Measurements from ENCODE around the gene PROC. TPM values are rescaled to one million over a fixed set of nuclear protein-coding genes. Genes with fewer than 3 reads are reported as not detected.

The PROC gene
- total RNA-seq, 1 experiment from 2014 or later, result not detected

DNA sequence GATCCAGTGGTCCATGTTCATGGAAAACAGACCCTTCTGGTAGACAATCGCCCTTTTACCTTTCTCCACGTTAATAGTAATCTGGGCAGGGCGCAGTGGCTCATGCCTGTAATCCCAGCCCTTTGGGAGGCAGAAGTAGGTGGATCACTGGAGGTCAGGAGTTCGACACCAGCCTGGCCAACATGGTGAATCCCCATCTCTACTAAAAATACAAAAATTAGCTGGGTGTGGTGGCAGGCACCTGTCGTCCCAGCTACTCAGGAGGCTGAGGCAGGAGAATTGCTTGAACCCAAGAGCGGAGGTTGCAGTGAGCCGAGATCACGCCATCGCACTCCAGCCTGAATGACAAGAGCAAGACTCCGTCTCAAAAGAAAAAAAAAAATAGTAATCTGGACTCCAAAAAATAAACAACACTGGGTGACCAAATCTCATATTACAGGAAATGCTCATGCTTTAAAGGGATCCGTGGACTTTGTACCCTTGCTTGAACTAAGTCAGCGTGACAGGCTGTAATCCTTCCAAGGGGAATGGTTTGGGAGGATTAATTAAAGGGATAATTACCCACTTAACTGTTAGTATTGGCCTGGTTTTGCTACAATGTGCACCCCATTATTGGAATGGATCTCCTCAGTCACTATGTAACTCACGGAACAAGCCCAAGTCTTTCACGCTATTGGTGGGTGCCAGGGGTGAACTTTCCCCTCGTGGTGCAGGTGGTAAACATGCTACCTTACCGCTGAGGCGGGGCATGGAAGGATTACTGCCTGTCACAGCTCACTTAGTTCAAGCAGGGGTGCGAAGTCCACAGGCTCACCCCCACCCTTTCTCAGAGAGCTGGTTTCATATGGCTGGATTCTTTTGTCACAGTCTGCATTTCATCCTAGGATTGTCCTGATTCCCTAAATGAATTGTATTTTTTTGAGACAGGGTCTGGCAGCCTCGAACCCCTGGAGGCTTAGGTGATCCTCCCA is 36.7 kb downstream of the PROC start:
- intact Hi-C loops (cut with micrococcal nuclease), result no loop called here
- TF ChIP-seq CBX3 (IDR thresholded peaks at IDR 0.05; ENCODE audit: low read depth) (0 out of 2 replicates have a peak, but pooled peaks have one; percentile 30), SP1 (IDR thresholded peaks at IDR 0.05; ENCODE audit: low read depth) (no peak; the same call in 1 of the 2 replicates), ELF1 (IDR thresholded peaks at IDR 0.05; ENCODE audit: borderline replicate concordance, low read depth) (peak; percentile 25; the same call in 1 of the 2 replicates)
- TF ChIP-seq, protein P1, sequence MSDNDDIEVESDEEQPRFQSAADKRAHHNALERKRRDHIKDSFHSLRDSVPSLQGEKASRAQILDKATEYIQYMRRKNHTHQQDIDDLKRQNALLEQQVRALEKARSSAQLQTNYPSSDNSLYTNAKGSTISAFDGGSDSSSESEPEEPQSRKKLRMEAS (IDR thresholded peaks at IDR 0.05), result 0 out of 2 replicates have a peak, but pooled peaks have one; percentile 19
- H3K4me2 ChIP-seq (ENCODE audit: low read length), result peak overlapping the region; percentile 53

DNA sequence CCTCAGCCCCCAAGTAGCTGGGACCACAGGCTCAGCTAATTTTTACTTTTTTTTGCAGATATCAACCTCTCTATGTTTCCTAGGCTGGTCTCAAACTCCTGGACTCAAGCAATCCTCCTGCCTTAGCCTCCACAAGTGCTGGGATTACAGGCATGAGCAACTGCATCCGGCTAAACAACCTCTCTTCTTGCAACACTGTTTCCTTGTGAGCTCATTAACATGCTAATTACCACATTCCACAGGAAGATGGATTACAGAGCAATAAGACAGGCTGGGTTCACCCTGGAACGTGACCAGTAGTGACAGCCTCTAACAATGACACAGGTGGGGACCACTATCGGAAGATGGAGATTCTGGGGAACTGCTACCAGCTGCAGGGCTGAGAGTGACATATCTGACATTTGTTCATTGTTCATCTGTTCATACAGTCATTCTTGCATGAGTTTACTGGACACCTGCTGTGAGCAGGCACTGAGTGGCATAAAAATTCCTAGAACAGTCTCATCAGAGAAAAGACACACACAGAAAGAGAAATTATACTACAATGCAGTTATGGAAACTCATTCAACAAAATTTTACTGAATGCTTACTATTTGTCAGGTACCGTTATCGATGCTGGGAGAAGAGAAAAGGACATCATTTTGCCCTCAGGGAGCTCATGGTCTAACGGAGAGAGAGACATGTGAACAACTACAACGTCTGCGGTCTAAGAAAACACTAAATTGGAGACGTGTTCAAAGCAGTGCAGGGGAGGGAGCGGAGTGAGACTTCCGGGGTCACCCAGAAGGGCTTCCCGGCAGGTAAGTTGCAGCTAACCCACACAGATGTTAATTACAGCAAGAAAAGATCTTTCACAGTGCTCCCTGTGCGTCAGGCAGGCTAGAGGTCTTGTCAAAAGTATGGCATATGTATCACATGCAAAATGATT is 37.6 kb downstream of the PROC start:
- H3K36me3 ChIP-seq (ENCODE audit: control insufficient read depth in 1 of 2, insufficient read depth in 2 of 2, low read length in 2 of 2), result no peaks in the 10 kb centered on the region
- RAD21 ChIA-PET (ENCODE audit: low non-redundant PET in 1 of 2, low total read pairs in 2 of 2, uncharacterized antibody in 2 of 2, unreplicated experiment in 2 of 2), result no interaction called here
- no peak overlapping the region for H3K27ac ChIP-seq (ENCODE audit: low read depth, low read length)
- H3K9me3 ChIP-seq (ENCODE audit: control insufficient read depth in 1 of 2, insufficient read depth in 1 of 2, low read depth in 1 of 2, low read length in 2 of 2), result no peaks in the 10 kb centered on the region
- CTCF ChIA-PET, result no interaction called here
- peaks cover 17 to 25% of the 10 kb centered on the region in 2 experiments for H3K4me1 ChIP-seq (ENCODE audit: control insufficient read depth in 1 of 2, insufficient read depth in 2 of 2, low read length in 2 of 2)
- POLR2A ChIA-PET, result no interaction called here
- intact Hi-C loops (cut with micrococcal nuclease), result no loop called here
- no peaks in the 10 kb centered on the region for H4K20me1 ChIP-seq (ENCODE audit: insufficient read depth)
- no peak overlapping the region for H3K9ac ChIP-seq (ENCODE audit: low read length)
- no TSS peak for BruUV-seq (replicated peaks)
- ATAC-seq (no peak), DNase-seq (ENCODE audit: low read depth, low spot score) (no peak)
- TF ChIP-seq, protein P2, sequence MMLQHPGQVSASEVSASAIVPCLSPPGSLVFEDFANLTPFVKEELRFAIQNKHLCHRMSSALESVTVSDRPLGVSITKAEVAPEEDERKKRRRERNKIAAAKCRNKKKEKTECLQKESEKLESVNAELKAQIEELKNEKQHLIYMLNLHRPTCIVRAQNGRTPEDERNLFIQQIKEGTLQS (IDR thresholded peaks at IDR 0.05), result no peak
- TF ChIP-seq TCF7L2 (IDR thresholded peaks at IDR 0.05; ENCODE audit: borderline replicate concordance, extremely low read depth, insufficient read depth, insufficient read length) (no peak), FOSL1 (IDR thresholded peaks at IDR 0.05; ENCODE audit: low read depth) (no peak), POLR2AphosphoS5 (IDR thresholded peaks at IDR 0.05; ENCODE audit: low read depth, low read length) (no peak), POLR2A (IDR thresholded peaks at IDR 0.05; ENCODE audit: borderline replicate concordance, extremely low read depth, insufficient read depth, insufficient read length) (no peak), ZFX (IDR thresholded peaks at IDR 0.05) (no peak), SRF (IDR thresholded peaks at IDR 0.05; ENCODE audit: low read depth) (no peak)
- TF ChIP-seq, protein P3, sequence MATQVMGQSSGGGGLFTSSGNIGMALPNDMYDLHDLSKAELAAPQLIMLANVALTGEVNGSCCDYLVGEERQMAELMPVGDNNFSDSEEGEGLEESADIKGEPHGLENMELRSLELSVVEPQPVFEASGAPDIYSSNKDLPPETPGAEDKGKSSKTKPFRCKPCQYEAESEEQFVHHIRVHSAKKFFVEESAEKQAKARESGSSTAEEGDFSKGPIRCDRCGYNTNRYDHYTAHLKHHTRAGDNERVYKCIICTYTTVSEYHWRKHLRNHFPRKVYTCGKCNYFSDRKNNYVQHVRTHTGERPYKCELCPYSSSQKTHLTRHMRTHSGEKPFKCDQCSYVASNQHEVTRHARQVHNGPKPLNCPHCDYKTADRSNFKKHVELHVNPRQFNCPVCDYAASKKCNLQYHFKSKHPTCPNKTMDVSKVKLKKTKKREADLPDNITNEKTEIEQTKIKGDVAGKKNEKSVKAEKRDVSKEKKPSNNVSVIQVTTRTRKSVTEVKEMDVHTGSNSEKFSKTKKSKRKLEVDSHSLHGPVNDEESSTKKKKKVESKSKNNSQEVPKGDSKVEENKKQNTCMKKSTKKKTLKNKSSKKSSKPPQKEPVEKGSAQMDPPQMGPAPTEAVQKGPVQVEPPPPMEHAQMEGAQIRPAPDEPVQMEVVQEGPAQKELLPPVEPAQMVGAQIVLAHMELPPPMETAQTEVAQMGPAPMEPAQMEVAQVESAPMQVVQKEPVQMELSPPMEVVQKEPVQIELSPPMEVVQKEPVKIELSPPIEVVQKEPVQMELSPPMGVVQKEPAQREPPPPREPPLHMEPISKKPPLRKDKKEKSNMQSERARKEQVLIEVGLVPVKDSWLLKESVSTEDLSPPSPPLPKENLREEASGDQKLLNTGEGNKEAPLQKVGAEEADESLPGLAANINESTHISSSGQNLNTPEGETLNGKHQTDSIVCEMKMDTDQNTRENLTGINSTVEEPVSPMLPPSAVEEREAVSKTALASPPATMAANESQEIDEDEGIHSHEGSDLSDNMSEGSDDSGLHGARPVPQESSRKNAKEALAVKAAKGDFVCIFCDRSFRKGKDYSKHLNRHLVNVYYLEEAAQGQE (IDR thresholded peaks at IDR 0.05; ENCODE audit: low read depth), result no peak
- H3K9me2 ChIP-seq (ENCODE audit: insufficient read depth), result no peaks in the 10 kb centered on the region
- peak overlapping the region; percentile 53 for H3K4me2 ChIP-seq (ENCODE audit: low read length)
- H3K4me3 ChIP-seq (replicated peaks in 1 of 2; ENCODE audit: low read depth in 1 of 2, low read length in 2 of 2), result no peak overlapping the region
- H2AFZ ChIP-seq (ENCODE audit: low read depth, low read length, poor library complexity, severe bottlenecking), result no peak overlapping the region
- H3K27me3 ChIP-seq (ENCODE audit: insufficient read depth, low read length), result no peaks in the 10 kb centered on the region
- no peaks in the 10 kb centered on the region for H3K79me2 ChIP-seq (ENCODE audit: insufficient read depth, low read length)

More for the DNA sequence above, 36.7 kb downstream of the PROC start:
- no peak overlapping the region for H2AFZ ChIP-seq (ENCODE audit: low read depth, low read length, poor library complexity, severe bottlenecking)
- H3K9me2 ChIP-seq (ENCODE audit: insufficient read depth), result no peaks in the 10 kb centered on the region
- ChIA-PET POLR2A (no interaction called here), RAD21 (ENCODE audit: low non-redundant PET in 1 of 2, low total read pairs in 2 of 2, uncharacterized antibody in 2 of 2, unreplicated experiment in 2 of 2) (no interaction called here), CTCF (interaction anchor here (1.6 to 1.9 kb wide), 2 partner anchors 130 to 258 kb away, joined by 4 to 8 read pairs; no protein-coding TSS in a partner anchor)
- peak overlapping the region in 1 of 2 experiments; percentile 31; a peak in 1 of 4 replicates for H3K4me3 ChIP-seq (replicated peaks in 1 of 2; ENCODE audit: low read depth in 1 of 2, low read length in 2 of 2)
- H3K27ac ChIP-seq (ENCODE audit: low read depth, low read length), result no peak overlapping the region
- ATAC-seq (no peak), DNase-seq (ENCODE audit: low read depth, low spot score) (no peak)
- no peak overlapping the region for H3K9ac ChIP-seq (ENCODE audit: low read length)
- BruUV-seq (replicated peaks), result no TSS peak
- no peaks in the 10 kb centered on the region for H4K20me1 ChIP-seq (ENCODE audit: insufficient read depth)
- H3K4me1 ChIP-seq (ENCODE audit: control insufficient read depth in 1 of 2, insufficient read depth in 2 of 2, low read length in 2 of 2), result peaks cover 17 to 25% of the 10 kb centered on the region in 2 experiments
- H3K9me3 ChIP-seq (ENCODE audit: control insufficient read depth in 1 of 2, insufficient read depth in 1 of 2, low read depth in 1 of 2, low read length in 2 of 2), result no peaks in the 10 kb centered on the region
- H3K36me3 ChIP-seq (ENCODE audit: control insufficient read depth in 1 of 2, insufficient read depth in 2 of 2, low read length in 2 of 2), result no peaks in the 10 kb centered on the region
- H3K79me2 ChIP-seq (ENCODE audit: insufficient read depth, low read length), result no peaks in the 10 kb centered on the region
- H3K27me3 ChIP-seq (ENCODE audit: insufficient read depth, low read length), result no peaks in the 10 kb centered on the region

Measured in HCT116 (cell line).